ENCODE measurements around the gene TMEM18.

TMEM18 gene

DNA sequence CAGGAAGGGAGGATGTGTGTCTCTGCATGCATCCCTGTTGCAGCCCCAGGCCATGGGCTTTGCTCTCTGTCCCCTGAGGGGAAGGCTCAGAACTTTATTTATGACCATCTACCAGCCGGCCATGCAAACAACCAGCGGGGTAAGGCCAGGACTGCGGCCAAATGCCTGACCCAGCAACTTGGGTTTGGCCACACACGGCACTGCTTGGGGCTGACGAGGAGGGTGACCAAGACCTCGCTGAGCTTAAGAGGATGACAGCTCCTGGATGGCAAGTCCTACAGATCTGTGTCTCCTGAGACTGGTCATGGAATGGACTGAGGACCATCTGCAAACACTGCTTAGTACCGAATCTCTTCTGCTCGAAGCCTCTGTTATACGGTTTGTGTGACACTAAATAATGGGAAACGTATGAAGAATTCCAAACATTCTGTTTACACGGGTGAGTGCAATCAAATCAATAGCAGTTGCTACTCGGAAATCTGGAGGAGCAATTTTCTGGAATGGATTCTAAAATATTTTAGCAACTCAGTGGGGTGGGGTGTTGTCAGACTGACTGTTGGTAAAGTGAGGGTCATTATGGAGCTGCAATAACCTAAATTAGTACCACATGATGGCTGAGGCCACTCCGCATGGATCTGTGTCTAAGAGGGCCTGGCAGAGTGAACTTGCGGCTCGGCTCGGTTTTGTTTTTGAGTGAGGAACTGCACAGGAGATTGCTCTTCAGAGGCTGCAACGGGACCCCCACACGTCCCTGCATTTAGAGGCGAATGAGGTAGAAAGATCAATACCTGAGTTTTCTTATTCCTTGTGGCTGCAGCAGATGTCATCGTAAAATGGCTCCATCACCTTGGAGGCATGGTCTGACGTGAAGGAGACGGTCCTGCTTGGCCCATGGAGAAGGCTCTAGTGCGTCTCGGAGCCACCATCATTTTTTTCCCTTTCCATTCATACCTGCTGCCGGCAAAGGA is 26.6 kb downstream of the TMEM18 start:
- DNase-seq = no peak

DNA sequence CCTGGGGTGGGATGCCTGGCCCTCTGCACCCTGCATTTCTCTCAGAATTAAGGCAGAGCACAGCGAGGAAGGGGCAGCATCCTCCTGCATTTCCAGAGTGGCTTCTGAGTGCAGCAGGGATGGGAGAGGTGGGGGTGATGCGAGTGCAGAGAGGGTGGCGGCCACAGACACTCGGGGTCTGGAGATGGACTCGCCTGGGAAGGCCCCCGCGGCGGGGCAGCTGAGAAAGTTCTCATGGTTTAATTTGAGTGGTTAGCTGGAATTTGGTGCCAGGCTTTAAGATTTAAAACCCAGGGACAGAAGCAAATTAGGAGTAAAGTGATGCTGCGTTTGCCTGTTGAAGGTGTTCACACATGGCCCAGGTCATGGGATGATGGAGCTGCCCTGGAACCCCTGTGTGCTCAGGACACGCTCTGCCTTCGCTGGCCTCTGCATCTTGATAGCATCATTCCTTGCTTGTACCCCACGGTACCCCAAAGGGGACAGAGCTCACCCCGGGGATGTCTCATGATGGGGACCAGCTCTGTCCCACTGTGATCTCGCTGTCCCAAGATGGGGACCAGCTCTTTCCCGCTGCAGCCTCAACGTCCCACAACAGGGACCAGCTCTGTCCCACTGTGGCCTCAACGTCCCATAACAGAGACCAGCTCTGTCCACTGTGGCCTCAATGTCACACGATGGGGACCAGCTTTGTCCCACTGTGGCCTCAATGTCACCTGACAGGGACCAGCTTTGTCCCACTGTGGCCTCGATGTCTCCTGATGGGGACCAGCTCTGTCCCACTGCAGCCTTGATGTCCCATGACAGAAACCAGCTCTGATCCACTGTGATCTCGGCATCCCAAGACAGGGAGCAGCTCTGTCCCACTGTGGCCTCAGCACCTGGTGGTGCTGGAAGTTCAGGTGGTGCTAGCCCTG is 27.5 kb downstream of the TMEM18 start:
- no peak for DNase-seq

DNA sequence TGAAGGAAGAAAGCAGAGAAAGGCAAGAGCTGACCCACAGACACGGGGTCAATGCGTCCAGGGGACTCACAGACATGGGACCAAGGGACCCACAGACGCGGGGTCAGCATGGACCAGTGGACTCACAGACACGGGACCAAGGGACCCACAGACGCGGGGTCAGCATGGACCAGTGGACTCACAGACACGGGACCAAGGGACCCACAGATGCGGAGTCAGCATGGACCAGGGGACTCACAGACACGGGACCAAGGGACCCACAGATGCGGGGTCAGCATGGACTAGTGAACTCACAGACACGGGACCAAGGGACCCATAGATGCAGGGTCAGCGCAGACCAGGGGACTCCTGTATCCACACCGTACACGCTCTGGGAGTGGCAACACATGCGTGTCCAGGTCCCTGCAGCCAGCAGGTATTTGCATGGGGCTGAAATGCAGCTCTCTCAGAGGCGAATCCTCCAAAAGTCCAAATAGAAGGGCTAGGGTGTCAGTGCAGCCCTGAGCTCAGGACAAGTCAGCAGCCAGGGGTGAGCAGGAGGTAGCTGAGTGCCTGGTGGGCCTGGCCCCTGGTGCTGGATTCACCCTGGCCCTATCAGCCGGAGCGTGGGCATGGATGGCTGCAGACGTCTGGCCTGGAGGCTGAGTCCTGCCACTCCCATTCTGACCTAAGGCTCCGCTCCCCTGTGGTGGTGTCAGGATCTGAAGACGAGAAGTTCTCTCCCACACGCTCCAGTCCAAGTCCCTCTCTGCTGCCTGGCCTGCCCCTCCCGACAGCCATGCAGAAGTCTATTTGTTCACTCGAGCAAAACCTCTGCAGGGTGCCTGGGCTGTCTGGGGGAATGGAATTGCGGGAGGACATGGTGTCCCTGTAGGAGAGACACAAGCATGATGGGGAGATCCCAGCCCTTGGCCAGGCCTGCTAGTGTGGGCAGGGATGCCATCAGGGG is 28.5 kb downstream of the TMEM18 start:
- DNase-seq = no peak

DNA sequence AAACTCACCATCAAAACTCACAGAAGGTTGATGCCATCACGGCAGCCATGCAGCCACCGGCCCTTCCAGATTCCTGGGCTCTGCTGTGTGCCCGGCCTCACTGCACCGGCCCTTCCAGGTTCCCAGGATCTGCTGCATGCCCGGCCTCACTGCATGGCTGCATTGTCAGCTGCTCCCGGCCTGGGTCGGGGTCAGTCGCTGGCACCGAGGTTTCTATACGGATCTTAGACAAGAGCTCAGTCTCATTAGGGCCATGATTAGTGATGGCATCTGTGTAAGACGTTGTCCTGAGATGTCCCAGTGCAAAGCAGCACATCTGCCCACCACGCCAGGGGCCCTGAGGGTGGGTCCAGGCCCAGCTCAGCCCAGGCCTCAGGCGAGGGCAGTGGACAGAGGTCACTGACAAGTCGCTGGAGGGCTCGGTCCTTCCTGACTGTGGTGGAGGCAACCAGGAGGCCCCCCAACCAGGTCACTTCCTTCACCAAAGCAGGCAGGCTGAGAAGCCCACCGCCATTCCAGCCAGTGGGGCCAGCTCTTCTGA is 29.4 kb downstream of the TMEM18 start:
- no peak for DNase-seq

DNA sequence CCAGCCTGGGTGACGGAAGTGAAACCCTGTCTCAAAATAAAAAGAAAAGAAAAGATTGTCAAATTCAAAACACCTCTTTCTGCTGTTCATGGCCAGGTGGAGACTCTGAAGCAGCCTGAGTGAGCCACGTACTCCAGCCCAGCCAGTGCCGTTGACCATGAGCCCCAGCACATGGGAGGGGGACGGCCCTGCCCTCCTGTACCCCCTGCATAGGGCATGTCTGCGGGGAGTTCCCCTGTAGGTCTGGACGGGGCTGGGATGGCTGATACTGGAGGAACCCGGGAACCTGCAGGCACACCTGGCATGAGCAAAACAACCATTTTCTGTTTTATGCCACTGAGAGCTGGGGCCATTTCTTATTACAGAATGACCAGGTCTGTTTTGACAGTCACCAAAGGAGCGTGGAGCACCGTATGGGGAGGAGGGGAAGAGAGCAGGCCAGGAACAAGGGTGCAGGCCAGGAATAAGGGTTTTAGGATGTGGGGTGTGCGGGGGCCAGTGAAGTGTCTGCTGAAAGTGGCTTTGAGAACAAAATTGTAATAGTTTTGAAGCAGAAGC is 30.1 kb downstream of the TMEM18 start:
- no peak for DNase-seq

DNA sequence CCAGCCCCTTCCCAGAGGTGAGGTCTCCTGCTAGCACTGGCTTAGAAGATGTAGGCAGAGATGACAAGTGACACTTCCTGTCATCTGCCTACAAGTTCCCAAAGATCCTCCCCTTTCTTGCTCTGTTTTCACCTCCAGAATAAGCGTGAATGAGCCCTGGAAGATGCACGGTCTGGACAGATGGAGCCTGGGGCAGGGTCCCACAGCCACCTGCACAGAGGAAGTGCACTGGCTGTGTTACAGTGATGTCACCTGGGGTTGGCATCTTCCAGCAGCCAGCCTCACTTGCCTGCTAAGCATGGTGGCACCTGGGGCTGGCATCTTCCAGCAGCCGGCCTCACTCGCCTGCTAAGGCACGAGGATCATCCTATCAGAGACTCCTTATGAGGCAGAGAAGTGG is 32.3 kb downstream of the TMEM18 start:
- no peak for DNase-seq

DNA sequence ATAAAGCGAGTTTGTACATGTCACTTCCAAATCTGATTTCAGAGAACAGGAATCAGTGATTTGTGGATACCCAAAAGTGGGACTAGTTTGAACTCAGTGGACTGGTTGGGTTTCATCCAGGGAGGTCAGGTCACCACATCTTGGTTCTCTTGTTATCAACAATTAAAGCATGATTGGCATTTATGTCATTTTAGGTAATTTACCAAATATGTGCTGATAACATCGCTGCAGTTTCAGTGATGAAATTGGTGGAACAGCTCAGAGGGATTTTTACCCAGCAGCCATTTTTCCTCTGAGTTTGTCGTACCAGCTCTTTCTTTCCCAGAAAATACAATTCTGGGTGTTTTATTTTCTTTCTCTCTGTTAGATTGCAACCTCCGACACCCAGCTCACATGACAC is 33.4 kb downstream of the TMEM18 start:
- DNase-seq = no peak

DNA sequence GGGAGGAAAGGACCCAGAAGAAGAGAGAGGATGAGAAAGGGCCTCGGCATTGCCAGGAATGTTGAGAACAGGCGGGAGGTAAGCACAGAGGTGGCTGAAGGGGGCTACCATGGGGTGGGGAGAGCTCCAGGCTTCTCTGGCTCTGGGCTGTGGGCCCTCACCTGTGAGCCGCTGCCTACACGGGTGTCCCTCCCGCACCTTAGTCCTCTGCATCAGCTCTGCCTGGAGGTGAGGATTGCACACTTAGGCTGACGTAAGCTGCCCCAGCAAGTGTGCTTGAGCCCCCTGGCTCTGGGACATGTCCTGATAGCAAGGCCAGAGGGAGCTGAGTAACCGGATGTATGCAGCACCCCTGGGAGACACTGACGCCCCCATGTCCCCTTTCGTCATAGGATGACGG is 33.9 kb downstream of the TMEM18 start:
- no peak for DNase-seq

DNA sequence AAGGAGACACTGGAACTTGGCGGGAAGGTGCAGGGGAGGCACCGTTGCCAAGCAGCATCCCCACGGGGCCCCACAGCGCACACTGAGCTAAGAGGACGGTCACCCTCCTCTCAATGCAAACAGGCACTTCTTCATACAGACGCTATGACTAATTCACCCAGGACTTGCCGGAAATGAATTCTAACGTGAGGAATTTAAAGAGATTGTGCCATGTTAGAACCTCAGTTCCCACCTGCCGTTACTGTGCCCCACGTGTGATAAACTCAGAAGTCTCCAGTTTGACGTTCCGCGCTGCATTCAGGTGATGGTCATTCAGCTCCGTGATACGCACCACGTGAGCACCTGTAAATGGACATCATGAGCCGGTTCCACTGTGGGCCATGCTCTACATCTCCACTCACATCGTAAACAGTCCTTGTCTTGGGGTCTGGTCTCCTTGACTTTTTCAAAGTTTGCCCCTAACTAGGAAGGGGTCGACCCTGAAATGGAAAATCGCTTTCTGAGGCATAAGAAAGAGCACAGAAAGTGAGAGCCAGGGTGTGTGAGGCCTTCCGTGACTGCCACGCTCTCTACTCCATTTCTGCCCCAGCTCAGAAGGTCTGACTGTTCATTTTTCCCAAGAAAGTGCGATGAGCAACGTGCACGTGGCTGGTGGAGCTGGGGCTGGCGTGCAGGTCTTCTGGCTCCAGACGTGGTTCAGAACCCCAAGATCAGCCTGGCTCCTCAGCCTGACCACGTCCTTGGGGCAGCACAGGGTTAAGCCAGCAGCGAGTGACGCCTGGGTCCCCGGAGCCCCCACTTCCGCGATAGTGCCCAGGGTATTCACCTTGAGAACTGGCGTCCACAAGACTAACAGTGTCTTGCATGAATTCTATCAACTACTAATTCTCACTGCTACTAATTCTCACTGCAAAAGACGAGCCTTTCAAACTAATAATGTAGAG is 35.1 kb downstream of the TMEM18 start:
- DNase-seq = no peak

DNA sequence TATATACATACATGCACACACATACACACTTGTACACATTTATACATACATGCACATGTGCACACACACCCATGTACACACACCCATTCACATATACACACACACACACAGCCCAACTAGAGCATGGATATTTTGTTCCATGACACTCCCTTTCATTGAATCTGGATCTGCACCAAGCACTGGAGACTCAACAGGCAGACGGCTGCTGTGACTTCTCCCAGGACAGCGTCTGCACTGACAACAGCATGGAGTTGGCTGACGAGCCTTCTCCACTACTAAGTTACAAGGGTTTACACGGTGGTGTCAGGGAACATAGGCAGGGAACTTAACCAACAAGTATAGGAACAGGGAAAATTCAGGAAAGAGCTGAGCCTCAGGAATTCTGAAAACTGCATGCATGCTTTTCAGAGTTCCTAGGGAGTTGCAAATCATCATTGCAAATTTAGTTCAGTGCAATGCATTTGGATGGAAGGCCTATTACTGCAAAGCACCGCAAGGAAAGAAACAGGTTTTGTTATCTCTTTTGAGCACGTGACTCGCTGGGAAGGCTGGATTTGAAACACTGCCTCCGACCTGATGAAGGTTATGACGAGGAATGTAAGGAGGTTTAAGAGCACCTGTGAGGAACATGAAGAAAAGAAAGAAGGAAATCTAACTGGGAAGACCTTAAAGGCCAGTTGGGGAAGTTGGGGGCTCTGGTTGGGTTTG is 35.9 kb downstream of the TMEM18 start:
- no peak for DNase-seq

DNA sequence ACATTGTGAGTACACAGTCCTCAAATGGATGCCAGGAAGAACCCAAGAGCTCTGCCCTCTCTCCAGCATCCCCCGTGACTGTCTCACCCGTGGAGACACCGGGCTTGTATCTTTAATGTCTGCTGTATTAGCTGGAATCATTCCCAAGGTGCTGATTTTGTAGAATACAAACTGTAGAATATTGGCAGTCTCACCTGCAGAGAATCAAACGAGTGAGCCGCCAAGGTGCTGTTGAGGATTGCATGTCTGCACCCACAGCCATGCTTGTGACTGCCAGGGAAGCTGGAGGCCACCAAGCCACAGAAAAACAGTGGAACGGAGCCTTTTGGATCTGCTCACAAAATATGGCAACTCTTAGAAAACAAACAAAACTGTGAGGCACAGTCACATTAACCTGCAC is 37.5 kb downstream of the TMEM18 start:
- no peak for DNase-seq

DNA sequence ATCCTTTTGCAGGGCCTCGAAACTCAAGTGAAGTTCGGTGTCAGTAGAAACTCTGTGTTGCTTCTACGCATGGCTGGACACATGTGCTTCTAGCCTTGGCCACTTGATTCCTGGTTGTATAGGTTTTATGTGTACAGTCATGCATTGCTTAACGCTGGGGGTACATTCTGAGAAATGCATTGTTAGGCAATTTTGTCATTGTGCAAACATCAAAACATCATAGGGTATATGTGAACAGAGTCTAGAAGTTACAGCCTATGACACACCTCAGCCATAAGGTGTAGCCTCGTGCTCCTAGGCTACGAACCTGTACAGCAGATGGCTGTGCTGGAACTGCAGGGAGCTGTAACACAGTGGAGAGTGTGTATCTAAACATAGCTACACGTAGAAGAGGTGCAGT is 39.4 kb downstream of the TMEM18 start:
- DNase-seq = no peak

DNA sequence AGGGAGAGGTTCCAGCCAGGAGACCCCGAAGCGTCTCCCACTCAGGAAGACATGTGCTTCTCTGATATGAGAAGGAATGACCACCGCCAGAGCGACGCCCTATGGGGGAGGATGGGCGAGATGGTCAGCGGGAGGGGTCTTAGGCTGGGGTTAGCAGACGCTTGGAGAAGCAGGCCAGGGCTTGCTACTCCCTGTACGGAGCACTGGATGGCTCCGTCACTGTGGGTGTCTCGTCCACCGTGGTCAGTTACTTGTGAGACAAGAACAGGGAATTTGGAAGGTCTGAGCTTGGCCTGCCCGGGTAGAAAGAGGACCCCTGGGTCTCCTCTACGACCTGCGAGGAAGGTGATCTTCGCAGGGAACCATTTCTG is 39.8 kb downstream of the TMEM18 start:
- no peak for DNase-seq

DNA sequence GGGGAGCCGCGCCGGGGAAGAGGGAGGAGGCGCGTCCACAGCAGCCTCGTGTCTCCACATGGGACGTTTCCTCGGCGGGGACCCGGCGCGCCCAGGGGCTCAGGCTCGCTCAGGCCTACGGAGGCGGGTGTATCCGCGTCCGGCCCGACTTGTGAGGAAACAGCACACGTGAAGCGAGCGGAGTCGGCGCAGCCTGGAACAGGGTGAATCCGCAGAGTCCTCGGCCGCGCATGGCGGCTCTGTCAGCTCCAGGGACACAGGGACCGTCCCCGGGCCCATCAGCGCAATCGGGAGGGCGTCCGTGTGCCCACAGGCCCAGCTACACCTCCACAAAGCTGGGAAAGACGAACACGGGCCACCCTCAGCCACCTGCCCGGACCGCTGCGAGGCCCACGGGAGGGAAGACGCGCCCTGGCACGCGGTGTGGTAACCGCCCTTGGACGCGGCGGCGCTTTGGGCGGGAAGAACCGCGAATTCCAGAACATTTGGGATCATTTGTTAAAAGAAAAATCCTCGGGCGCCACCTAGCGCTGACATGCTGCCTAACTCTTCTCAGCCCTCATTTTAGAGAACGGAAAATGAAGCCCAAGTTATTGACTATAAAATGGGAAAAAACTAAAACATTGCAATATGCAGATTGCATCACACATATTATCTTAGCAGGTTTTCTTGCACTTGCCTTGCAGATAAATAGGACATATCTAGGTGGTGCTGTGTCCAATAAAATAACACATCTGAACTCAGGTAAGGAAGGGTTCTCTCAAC is 40.4 kb downstream of the TMEM18 start:
- peak; percentile 27 to 52 for DNase-seq

DNA sequence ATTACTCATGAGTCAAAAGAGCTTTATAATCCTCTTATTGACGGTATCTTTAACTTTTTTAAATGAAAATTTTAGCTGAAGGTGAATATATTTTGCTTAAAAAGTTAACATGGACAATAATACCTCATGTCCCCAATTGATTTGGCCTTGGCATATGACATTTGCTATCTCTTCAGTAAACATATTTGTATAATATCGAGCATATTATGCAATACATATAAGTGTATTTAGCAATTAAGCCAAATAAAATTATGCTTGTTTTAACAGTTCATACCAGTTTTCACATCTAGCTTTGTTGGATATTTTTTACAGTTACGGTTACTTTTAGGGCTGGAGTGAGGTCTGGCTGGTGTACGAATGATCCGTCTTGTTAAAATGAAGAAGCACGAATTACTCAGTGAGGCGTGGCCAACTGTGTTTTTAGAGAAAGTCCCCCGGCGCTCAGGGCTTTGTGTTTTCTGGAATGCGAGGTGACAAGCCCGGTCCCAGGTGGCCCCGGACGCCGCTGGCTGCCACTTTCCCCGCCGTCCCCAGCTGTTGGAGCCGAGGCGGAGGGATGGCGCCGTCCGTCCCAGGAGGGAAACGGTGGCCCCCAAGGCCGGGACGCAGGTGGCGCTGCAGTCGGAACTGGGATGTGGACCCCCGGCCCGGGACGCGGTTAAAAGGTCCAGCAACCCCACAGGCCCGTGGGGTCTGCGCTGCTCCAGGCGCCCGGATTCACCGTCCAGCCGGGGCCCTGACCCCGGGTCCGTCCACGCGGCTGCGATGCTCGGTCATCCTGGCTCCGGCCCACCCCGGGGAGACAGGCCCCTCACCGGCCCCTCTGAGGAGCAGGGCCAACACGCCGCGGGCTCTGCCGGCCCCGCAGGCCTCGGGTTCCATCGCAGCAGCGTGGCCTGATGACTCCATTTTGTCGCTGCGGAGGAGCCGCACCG is 41.3 kb downstream of the TMEM18 start:
- no peak for DNase-seq

DNA sequence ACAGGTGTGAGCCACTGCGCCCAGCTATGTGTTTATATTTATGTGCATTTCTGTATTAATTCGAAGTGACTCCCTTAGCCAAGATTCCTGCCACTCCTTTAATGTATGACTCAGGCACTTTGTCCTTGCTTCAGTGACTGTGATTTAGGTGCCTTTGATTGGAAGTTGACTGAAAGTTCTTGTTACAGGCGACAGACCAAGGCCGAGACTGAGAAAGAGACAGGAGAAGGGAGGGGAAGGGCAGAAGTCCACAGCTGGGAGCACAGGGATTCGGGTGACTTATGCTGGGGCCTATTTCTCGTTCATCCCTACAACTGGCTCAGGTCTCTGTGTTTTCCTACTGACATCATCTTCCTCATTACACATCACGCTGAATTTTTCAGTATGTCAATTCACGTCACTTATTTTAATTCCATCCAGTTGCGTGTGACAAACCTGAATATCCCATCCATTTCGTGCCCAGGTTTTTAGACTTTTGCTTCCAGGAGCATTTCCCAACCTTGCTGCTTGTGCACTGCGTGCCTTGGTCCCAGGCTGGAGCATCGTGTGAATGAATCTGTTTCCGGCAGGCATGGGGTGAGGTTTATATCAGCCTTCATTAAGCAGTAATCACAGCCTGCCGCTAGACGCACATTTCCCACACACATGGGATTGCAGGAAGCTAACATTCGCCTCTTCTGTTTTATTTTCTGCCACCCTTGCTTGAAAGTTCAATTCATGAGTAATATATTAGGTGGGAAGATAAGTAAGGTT is 42.4 kb downstream of the TMEM18 start:
- DNase-seq = no peak

DNA sequence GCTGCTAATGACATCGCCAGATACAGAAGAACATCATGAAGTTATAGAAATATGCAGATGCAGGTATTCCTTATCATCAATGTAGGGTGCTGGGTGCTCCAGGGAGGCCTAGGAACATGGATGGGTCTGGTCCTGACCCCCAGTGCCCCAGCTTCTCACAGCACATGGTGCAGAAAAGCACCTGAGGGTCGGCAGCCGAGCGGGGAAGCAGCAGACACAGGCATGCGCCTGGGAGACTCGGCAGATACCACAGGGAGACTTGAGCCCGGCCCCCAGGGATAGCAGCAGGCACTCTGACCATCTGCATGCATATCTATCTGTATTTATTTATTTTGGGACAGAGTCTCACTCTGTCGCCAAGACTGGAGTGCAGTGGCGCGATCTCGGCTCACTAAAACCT is 43.2 kb downstream of the TMEM18 start:
- DNase-seq = no peak

Data from CD4-positive, alpha-beta T cell treated with Interferon alpha-2 for 1 hour (primary cell).